Uterus (tissue), 2 donors: ENCODE results near the gene IFNLR1.

Experiments
- POLR2A ChIP-seq, 2 donors: fragments of 450-650 bp; IDR thresholded peaks; one replicate each; pipeline ENCODE4 v1.6.1; 2016; ENCODE audit warnings: antibody characterized with exemption in 2 of 2, mild to moderate bottlenecking in 1 of 2, moderate library complexity in 1 of 2
- TF ChIP-seq, protein P1 (sequence below), 4 experiments: fragments of 200-600 bp in 2 of 4; fragments of 450-650 bp in 2 of 4; sonication (generic) in 2 of 4; IDR thresholded peaks; one replicate each; pipeline ENCODE4 v1.5.1; 2016 to 2019; ENCODE audit warnings: antibody characterized with exemption in 4 of 4, mild to moderate bottlenecking in 2 of 4, moderate library complexity in 1 of 4

DNA sequence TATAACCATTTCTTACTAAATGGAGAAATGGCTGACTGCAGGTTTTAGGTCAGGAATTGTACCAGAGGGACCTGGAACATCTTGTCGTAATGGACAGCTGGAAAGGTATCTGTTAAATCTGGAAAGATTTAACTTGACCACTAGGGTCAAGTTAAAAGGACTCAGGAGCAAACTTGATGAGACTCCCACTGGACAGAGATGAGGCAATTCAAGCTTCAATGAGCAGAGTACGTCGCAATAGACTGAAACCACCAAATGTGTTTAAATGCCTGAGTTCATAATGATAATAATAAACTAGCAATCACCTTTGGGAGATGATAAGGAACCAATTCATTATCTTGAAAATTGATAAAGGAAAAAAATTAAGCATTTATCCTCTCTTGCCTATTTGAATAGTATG is 8.7 kb downstream of the IFNLR1 start:
- TF ChIP-seq POLR2A (IDR thresholded peaks at IDR 0.05): no peak
- TF ChIP-seq, protein P1, sequence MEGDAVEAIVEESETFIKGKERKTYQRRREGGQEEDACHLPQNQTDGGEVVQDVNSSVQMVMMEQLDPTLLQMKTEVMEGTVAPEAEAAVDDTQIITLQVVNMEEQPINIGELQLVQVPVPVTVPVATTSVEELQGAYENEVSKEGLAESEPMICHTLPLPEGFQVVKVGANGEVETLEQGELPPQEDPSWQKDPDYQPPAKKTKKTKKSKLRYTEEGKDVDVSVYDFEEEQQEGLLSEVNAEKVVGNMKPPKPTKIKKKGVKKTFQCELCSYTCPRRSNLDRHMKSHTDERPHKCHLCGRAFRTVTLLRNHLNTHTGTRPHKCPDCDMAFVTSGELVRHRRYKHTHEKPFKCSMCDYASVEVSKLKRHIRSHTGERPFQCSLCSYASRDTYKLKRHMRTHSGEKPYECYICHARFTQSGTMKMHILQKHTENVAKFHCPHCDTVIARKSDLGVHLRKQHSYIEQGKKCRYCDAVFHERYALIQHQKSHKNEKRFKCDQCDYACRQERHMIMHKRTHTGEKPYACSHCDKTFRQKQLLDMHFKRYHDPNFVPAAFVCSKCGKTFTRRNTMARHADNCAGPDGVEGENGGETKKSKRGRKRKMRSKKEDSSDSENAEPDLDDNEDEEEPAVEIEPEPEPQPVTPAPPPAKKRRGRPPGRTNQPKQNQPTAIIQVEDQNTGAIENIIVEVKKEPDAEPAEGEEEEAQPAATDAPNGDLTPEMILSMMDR (IDR thresholded peaks at IDR 0.05): no peak
